ENCODE data around the gene PRKG1.

The PRKG1 gene

GRCh38 chr10:51806079-51806835 is 732.0 kb downstream of the PRKG1 start:
- no peak for DNase-seq (ENCODE audit: low spot score in 2 of 2)

GRCh38 chr10:51808187-51808586 is 733.9 kb downstream of the PRKG1 start:
- ATAC-seq (replicated peaks; ENCODE audit: extremely low read depth, poor library complexity, severe bottlenecking): no peak
- Mint-ChIP-seq H3K4me3 (no peak overlapping the region), H3K4me1 (no peaks in the 10 kb centered on the region), H3K9me3 (no peaks in the 10 kb centered on the region), H3K36me3 (ENCODE audit: insufficient read depth) (no peaks in the 10 kb centered on the region), H3K27me3 (no peaks in the 10 kb centered on the region), H3K27ac (ENCODE audit: low read depth) (no peak overlapping the region)
- no peak for DNase-seq (ENCODE audit: low spot score in 2 of 2)

More at GRCh38 chr10:51806079-51806835, 732.0 kb downstream of the PRKG1 start:
- no peak overlapping the region for H3K4me3 Mint-ChIP-seq
- no peaks in the 10 kb centered on the region for H3K4me1 Mint-ChIP-seq
- no peak overlapping the region for H3K27ac Mint-ChIP-seq (ENCODE audit: low read depth)
- H3K27me3 Mint-ChIP-seq: no peaks in the 10 kb centered on the region
- no peaks in the 10 kb centered on the region for H3K9me3 Mint-ChIP-seq
- no peaks in the 10 kb centered on the region for H3K36me3 Mint-ChIP-seq (ENCODE audit: insufficient read depth)
- ATAC-seq (replicated peaks; ENCODE audit: extremely low read depth, poor library complexity, severe bottlenecking): no peak

- Mint-ChIP-seq H3K4me3 (no peak overlapping the region), H3K27ac (ENCODE audit: low read depth) (no peak overlapping the region), H3K4me1 (no peaks in the 10 kb centered on the region), H3K27me3 (no peaks in the 10 kb centered on the region), H3K9me3 (no peaks in the 10 kb centered on the region), H3K36me3 (ENCODE audit: insufficient read depth) (no peaks in the 10 kb centered on the region)
- DNase-seq (ENCODE audit: low spot score in 2 of 2) (no peak), ATAC-seq (replicated peaks; ENCODE audit: extremely low read depth, poor library complexity, severe bottlenecking) (no peak)
Observed at GRCh38 chr10:51815723-51816122, 741.4 kb downstream of the PRKG1 start.

- Mint-ChIP-seq H3K4me3 (no peak overlapping the region), H3K9me3 (no peaks in the 10 kb centered on the region), H3K36me3 (ENCODE audit: insufficient read depth) (no peaks in the 10 kb centered on the region), H3K4me1 (no peaks in the 10 kb centered on the region), H3K27me3 (no peaks in the 10 kb centered on the region), H3K27ac (ENCODE audit: low read depth) (no peak overlapping the region)
- no peak for DNase-seq (ENCODE audit: low spot score in 2 of 2)
- no peak for ATAC-seq (replicated peaks; ENCODE audit: extremely low read depth, poor library complexity, severe bottlenecking)
Observed at GRCh38 chr10:51821045-51821444, 746.8 kb downstream of the PRKG1 start.

GRCh38 chr10:51821745-51822144 is 747.5 kb downstream of the PRKG1 start:
- H3K27ac Mint-ChIP-seq (ENCODE audit: low read depth): no peak overlapping the region
- H3K27me3 Mint-ChIP-seq: no peaks in the 10 kb centered on the region
- H3K9me3 Mint-ChIP-seq: no peaks in the 10 kb centered on the region
- ATAC-seq (replicated peaks; ENCODE audit: extremely low read depth, poor library complexity, severe bottlenecking): no peak
- H3K36me3 Mint-ChIP-seq (ENCODE audit: insufficient read depth): no peaks in the 10 kb centered on the region
- H3K4me1 Mint-ChIP-seq: no peaks in the 10 kb centered on the region
- no peak overlapping the region for H3K4me3 Mint-ChIP-seq
- no peak for DNase-seq (ENCODE audit: low spot score in 2 of 2)

- ATAC-seq (replicated peaks; ENCODE audit: extremely low read depth, poor library complexity, severe bottlenecking): no peak
- DNase-seq (ENCODE audit: low spot score in 2 of 2): no peak
- Mint-ChIP-seq H3K27ac (ENCODE audit: low read depth) (no peak overlapping the region), H3K27me3 (no peaks in the 10 kb centered on the region), H3K9me3 (peaks cover 19% of the 10 kb centered on the region), H3K4me3 (no peak overlapping the region), H3K4me1 (no peaks in the 10 kb centered on the region), H3K36me3 (ENCODE audit: insufficient read depth) (no peaks in the 10 kb centered on the region)
Observed at GRCh38 chr10:51832652-51833383, 758.5 kb downstream of the PRKG1 start.

GRCh38 chr10:51834548-51834947 is 760.3 kb downstream of the PRKG1 start:
- DNase-seq (ENCODE audit: low spot score in 2 of 2): no peak
- ATAC-seq (replicated peaks; ENCODE audit: extremely low read depth, poor library complexity, severe bottlenecking): no peak
- peaks cover 13% of the 10 kb centered on the region for H3K9me3 Mint-ChIP-seq
- no peaks in the 10 kb centered on the region for H3K4me1 Mint-ChIP-seq
- no peaks in the 10 kb centered on the region for H3K27me3 Mint-ChIP-seq
- H3K36me3 Mint-ChIP-seq (ENCODE audit: insufficient read depth): no peaks in the 10 kb centered on the region
- H3K27ac Mint-ChIP-seq (ENCODE audit: low read depth): no peak overlapping the region
- no peak overlapping the region for H3K4me3 Mint-ChIP-seq

- no peaks in the 10 kb centered on the region for H3K4me1 Mint-ChIP-seq
- H3K9me3 Mint-ChIP-seq: peaks cover 13% of the 10 kb centered on the region
- ATAC-seq (replicated peaks; ENCODE audit: extremely low read depth, poor library complexity, severe bottlenecking) (no peak), DNase-seq (ENCODE audit: low spot score in 2 of 2) (no peak)
- no peaks in the 10 kb centered on the region for H3K36me3 Mint-ChIP-seq (ENCODE audit: insufficient read depth)
- no peak overlapping the region for H3K4me3 Mint-ChIP-seq
- no peak overlapping the region for H3K27ac Mint-ChIP-seq (ENCODE audit: low read depth)
- H3K27me3 Mint-ChIP-seq: no peaks in the 10 kb centered on the region
Observed at GRCh38 chr10:51838471-51838870, 764.2 kb downstream of the PRKG1 start.

- DNase-seq (ENCODE audit: low spot score in 2 of 2): no peak
- H3K27me3 Mint-ChIP-seq: no peaks in the 10 kb centered on the region
- no peak overlapping the region for H3K4me3 Mint-ChIP-seq
- no peak for ATAC-seq (replicated peaks; ENCODE audit: extremely low read depth, poor library complexity, severe bottlenecking)
- H3K36me3 Mint-ChIP-seq (ENCODE audit: insufficient read depth): no peaks in the 10 kb centered on the region
- no peaks in the 10 kb centered on the region for H3K4me1 Mint-ChIP-seq
- H3K27ac Mint-ChIP-seq (ENCODE audit: low read depth): no peak overlapping the region
- no peaks in the 10 kb centered on the region for H3K9me3 Mint-ChIP-seq
Observed at GRCh38 chr10:51843966-51844365, 769.7 kb downstream of the PRKG1 start.

GRCh38 chr10:51846856-51847506 is 772.7 kb downstream of the PRKG1 start:
- ATAC-seq (replicated peaks; ENCODE audit: extremely low read depth, poor library complexity, severe bottlenecking) (no peak), DNase-seq (ENCODE audit: low spot score in 2 of 2) (no peak)
- H3K27ac Mint-ChIP-seq (ENCODE audit: low read depth): no peak overlapping the region
- no peaks in the 10 kb centered on the region for H3K9me3 Mint-ChIP-seq
- H3K36me3 Mint-ChIP-seq (ENCODE audit: insufficient read depth): no peaks in the 10 kb centered on the region
- H3K27me3 Mint-ChIP-seq: no peaks in the 10 kb centered on the region
- H3K4me3 Mint-ChIP-seq: no peak overlapping the region
- H3K4me1 Mint-ChIP-seq: no peaks in the 10 kb centered on the region

- ATAC-seq (replicated peaks; ENCODE audit: extremely low read depth, poor library complexity, severe bottlenecking) (no peak), DNase-seq (ENCODE audit: low spot score in 2 of 2) (no peak)
- H3K9me3 Mint-ChIP-seq: no peaks in the 10 kb centered on the region
- no peak overlapping the region for H3K27ac Mint-ChIP-seq (ENCODE audit: low read depth)
- H3K27me3 Mint-ChIP-seq: no peaks in the 10 kb centered on the region
- no peak overlapping the region for H3K4me3 Mint-ChIP-seq
- H3K36me3 Mint-ChIP-seq (ENCODE audit: insufficient read depth): no peaks in the 10 kb centered on the region
- no peaks in the 10 kb centered on the region for H3K4me1 Mint-ChIP-seq
Observed at GRCh38 chr10:51852297-51852696, 778.0 kb downstream of the PRKG1 start.

GRCh38 chr10:51857305-51857704 is 783.0 kb downstream of the PRKG1 start:
- no peaks in the 10 kb centered on the region for H3K4me1 Mint-ChIP-seq
- no peaks in the 10 kb centered on the region for H3K9me3 Mint-ChIP-seq
- no peak overlapping the region for H3K4me3 Mint-ChIP-seq
- no peak overlapping the region for H3K27ac Mint-ChIP-seq (ENCODE audit: low read depth)
- ATAC-seq (replicated peaks; ENCODE audit: extremely low read depth, poor library complexity, severe bottlenecking): no peak
- H3K36me3 Mint-ChIP-seq (ENCODE audit: insufficient read depth): no peaks in the 10 kb centered on the region
- no peaks in the 10 kb centered on the region for H3K27me3 Mint-ChIP-seq
- DNase-seq (ENCODE audit: low spot score in 2 of 2): no peak

GRCh38 chr10:51860257-51860656 is 786.0 kb downstream of the PRKG1 start:
- ATAC-seq (replicated peaks; ENCODE audit: extremely low read depth, poor library complexity, severe bottlenecking) (no peak), DNase-seq (ENCODE audit: low spot score in 2 of 2) (no peak)
- no peak overlapping the region for H3K27ac Mint-ChIP-seq (ENCODE audit: low read depth)

More at GRCh38 chr10:51860257-51860656, 786.0 kb downstream of the PRKG1 start:
- Mint-ChIP-seq H3K4me3 (no peak overlapping the region), H3K27me3 (no peaks in the 10 kb centered on the region), H3K4me1 (no peaks in the 10 kb centered on the region), H3K9me3 (no peaks in the 10 kb centered on the region), H3K36me3 (ENCODE audit: insufficient read depth) (no peaks in the 10 kb centered on the region)
